Mesenchymal stem cell (in vitro differentiated cells and primary cell): ENCODE measurements around the gene CAMSAP2.

ENCODE experiments used
- DNase-seq: peaks from one replicate; pipeline ENCODE4 v3.0.0-alpha.2; 2013
- H2AFZ ChIP-seq: one replicate; pipeline ENCODE4 v1.6.1; 2013; ENCODE audit warnings: low read depth, mild to moderate bottlenecking, control low read depth, inconsistent platforms, low read length, moderate library complexity
- H2AK5ac ChIP-seq: 2 replicates; pipeline ENCODE4 v1.6.1; 2013; ENCODE audit warnings: low read length, moderate library complexity, mild to moderate bottlenecking, inconsistent platforms; ENCODE audit not compliant: severe bottlenecking
- H2BK120ac ChIP-seq: one replicate; pipeline ENCODE4 v1.6.1; 2013; ENCODE audit warnings: low read depth, mild to moderate bottlenecking, inconsistent platforms, low read length, moderate library complexity
- H2BK12ac ChIP-seq, 2 experiments: one replicate each; pipeline ENCODE4 v1.6.1; 2013; ENCODE audit warnings: inconsistent platforms in 2 of 2, low read length in 2 of 2, mild to moderate bottlenecking in 2 of 2, moderate library complexity in 2 of 2, control low read depth in 1 of 2
- H2BK15ac ChIP-seq: one replicate; pipeline ENCODE4 v1.6.1; 2013; ENCODE audit warnings: mild to moderate bottlenecking, low read depth, inconsistent platforms; ENCODE audit not compliant: poor library complexity, severe bottlenecking
- H2BK5ac ChIP-seq: 2 replicates; pipeline ENCODE4 v1.6.1; 2013; ENCODE audit warnings: low read depth, mild to moderate bottlenecking, low read length, control low read depth, inconsistent platforms; ENCODE audit not compliant: poor library complexity, severe bottlenecking
- H3K14ac ChIP-seq, 2 experiments: one replicate each; pipeline ENCODE4 v1.6.1; 2013; ENCODE audit warnings: inconsistent platforms in 2 of 2, low read length in 2 of 2, control low read depth in 1 of 2, mild to moderate bottlenecking in 1 of 2, moderate library complexity in 1 of 2
- H3K18ac ChIP-seq, 2 experiments: one replicate each; pipeline ENCODE4 v1.6.1; 2013; ENCODE audit warnings: inconsistent platforms in 2 of 2, low read length in 2 of 2, control low read depth in 1 of 2, low read depth in 1 of 2, mild to moderate bottlenecking in 1 of 2
- H3K23ac ChIP-seq, 2 experiments: one replicate each; pipeline ENCODE4 v1.6.1; 2013; ENCODE audit warnings: inconsistent platforms in 2 of 2, low read length in 2 of 2, mild to moderate bottlenecking in 2 of 2, moderate library complexity in 2 of 2, control low read depth in 1 of 2
- H3K27ac ChIP-seq: 2 replicates; pipeline ENCODE4 v1.5.1; 2013; ENCODE audit warnings: mild to moderate bottlenecking, moderate library complexity, low read length, control low read depth, inconsistent platforms; ENCODE audit not compliant: poor library complexity, severe bottlenecking
- H3K27me3 ChIP-seq, 2 experiments: 2 replicates each; pipeline versions ENCODE4 v1.6.1 to v1.7.0; 2013; ENCODE audit warnings: low read length in 2 of 2, mild to moderate bottlenecking in 2 of 2, moderate library complexity in 2 of 2, control low read depth in 1 of 2, inconsistent platforms in 1 of 2; ENCODE audit not compliant: control insufficient read depth in 1 of 2, insufficient read depth in 1 of 2
- H3K36me3 ChIP-seq, 2 experiments: 2 replicates each; pipeline versions ENCODE4 v1.6.1 to v1.7.0; 2013; ENCODE audit warnings: low read length in 2 of 2, control low read depth in 1 of 2, inconsistent platforms in 1 of 2, low read depth in 1 of 2, mild to moderate bottlenecking in 1 of 2; ENCODE audit not compliant: insufficient read depth in 2 of 2, control insufficient read depth in 1 of 2
- H3K4ac ChIP-seq, 2 experiments: one replicate each; pipeline ENCODE4 v1.6.1; 2013; ENCODE audit warnings: inconsistent platforms in 2 of 2, low read length in 2 of 2, mild to moderate bottlenecking in 2 of 2, moderate library complexity in 2 of 2, control low read depth in 1 of 2, low read depth in 1 of 2
- H3K4me1 ChIP-seq: 2 replicates; pipeline ENCODE4 v1.6.1; 2013; ENCODE audit warnings: low read depth, low read length, control low read depth; ENCODE audit not compliant: control insufficient read depth, insufficient read depth
- H3K4me2 ChIP-seq: 2 replicates; pipeline ENCODE4 v1.6.1; 2013; ENCODE audit warnings: low read length, mild to moderate bottlenecking, inconsistent platforms; ENCODE audit not compliant: poor library complexity, severe bottlenecking
- H3K4me3 ChIP-seq, 2 experiments: 2 replicates each; pipeline versions ENCODE4 v1.5.1 to v1.7.0; 2013; ENCODE audit warnings: low read length in 2 of 2, mild to moderate bottlenecking in 2 of 2, control low read depth in 1 of 2, low read depth in 1 of 2; ENCODE audit not compliant: insufficient read depth in 1 of 2
- H3K79me1 ChIP-seq: replicated peaks from 2 replicates; pipeline ENCODE4 v1.6.1; 2013; ENCODE audit warnings: mild to moderate bottlenecking, control low read depth, low read length, inconsistent platforms; ENCODE audit not compliant: poor library complexity, severe bottlenecking
- H3K9ac ChIP-seq: 2 replicates; pipeline ENCODE4 v1.7.0; 2013; ENCODE audit warnings: mild to moderate bottlenecking, low read length, moderate library complexity
- H3K9me3 ChIP-seq: 2 replicates; pipeline ENCODE4 v1.7.0; 2013; ENCODE audit warnings: mild to moderate bottlenecking, low read length; ENCODE audit not compliant: control insufficient read depth
- H4K8ac ChIP-seq: one replicate; pipeline ENCODE4 v1.6.1; 2013; ENCODE audit warnings: inconsistent platforms, mild to moderate bottlenecking, low read length, moderate library complexity
- H4K91ac ChIP-seq: one replicate; pipeline ENCODE4 v1.6.1; 2013; ENCODE audit warnings: mild to moderate bottlenecking, low read length, inconsistent platforms
- WGBS: methylation state at CpG from one replicate; pipeline ENCODE4 v1.1.7; 2013; ENCODE audit warnings: mixed read lengths; 5-methylcytosine and 5-hydroxymethylcytosine counted together

The CAMSAP2 gene

DNA sequence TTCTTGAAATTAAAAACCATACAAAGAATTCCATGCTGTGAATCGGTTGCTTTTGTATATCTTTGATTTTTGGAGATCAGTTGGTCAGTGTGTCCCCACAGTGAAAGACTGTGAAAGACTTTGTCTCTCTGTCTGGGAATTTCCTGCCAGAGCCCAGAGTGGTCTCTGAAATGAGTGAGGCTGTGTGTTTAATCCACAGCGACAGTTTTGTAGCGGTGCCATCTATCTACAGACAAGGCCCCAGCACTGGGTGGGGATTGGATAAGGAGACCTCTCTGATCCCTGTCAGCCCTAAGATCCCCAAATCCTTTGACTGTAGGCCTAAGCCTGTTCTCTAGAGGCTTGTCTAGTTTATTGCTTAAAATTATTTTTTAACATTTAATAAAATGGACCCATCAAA is 144.4 kb downstream of the CAMSAP2 start:
- Histone ChIP-seq H2BK120ac (no peak overlapping the region), H3K23ac (no peak overlapping the region), H3K9ac (no peak overlapping the region), H2BK5ac (no peak overlapping the region), H3K4me2 (no peak overlapping the region), H3K18ac (no peak overlapping the region), H2BK12ac (no peak overlapping the region), H2AK5ac (no peak overlapping the region), H4K8ac (no peak overlapping the region), H3K9me3 (no peaks in the 10 kb centered on the region), H4K91ac (no peak overlapping the region), H3K79me1 (no peaks in the 10 kb centered on the region), H3K4me1 (peaks cover 12% of the 10 kb centered on the region), H2AFZ (no peak overlapping the region), H3K14ac (no peak overlapping the region), H3K27ac (no peak overlapping the region), H3K4me3 (no peak overlapping the region), H3K4ac (no peak overlapping the region), H3K36me3 (no peaks in the 10 kb centered on the region), H3K27me3 (peaks cover under 1 to 31% of the 10 kb centered on the region in 2 experiments), H2BK15ac (no peak overlapping the region)
- no peak for DNase-seq
- WGBS, result 92% methylated on average over 3 of the region's 3 CpGs

DNA sequence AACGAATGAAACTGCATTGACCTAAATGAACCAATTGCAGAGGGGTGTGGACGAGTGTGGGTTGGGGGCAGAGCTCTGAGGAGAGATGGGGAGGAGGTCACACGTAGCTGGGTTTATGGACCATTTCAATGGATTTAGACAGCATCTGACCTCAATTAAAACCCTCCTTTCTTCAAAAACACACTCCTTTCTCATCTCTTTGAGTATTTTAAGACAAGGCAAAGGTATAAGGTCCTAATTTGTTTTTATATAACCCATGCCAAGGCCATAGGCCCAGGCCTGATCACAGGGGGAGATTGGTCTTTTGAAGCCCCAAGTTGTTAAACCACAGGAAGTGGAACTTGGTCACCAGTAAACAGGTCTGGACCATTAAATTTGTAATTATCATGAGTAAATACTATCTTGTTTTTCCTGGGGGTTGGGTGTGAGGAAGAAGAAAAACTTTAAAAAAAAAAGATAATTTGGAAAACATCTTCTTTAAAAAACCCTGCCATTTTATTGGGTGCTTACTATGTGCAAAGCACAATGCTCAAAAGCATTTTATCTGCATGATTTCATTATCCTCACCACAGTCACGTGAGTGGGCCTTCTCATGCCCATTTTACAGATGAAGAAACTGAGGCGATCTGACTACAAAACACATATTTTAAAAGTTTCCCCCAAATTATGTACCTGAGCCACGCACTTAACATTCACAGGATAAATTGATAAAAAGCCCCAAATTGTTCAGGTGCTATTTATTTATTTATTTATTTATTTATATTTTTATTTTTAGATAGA is 147.1 kb downstream of the CAMSAP2 start:
- H3K4ac ChIP-seq, result no peak overlapping the region
- H3K9me3 ChIP-seq, result no peaks in the 10 kb centered on the region
- no peak overlapping the region for H3K23ac ChIP-seq
- no peak for DNase-seq
- no peak overlapping the region for H3K14ac ChIP-seq
- no peak overlapping the region for H2BK120ac ChIP-seq
- H3K27me3 ChIP-seq, result peaks cover 0 to 44% of the 10 kb centered on the region in 2 experiments
- H4K91ac ChIP-seq, result no peak overlapping the region
- H3K4me2 ChIP-seq, result no peak overlapping the region
- H3K4me3 ChIP-seq, result no peak overlapping the region
- no peak overlapping the region for H2BK15ac ChIP-seq
- H3K9ac ChIP-seq, result no peak overlapping the region
- peaks cover 2% of the 10 kb centered on the region for H3K79me1 ChIP-seq
- no peak overlapping the region for H2BK12ac ChIP-seq
- no peak overlapping the region for H2AK5ac ChIP-seq
- H3K27ac ChIP-seq, result no peak overlapping the region
- no peak overlapping the region for H3K18ac ChIP-seq
- no peak overlapping the region for H2BK5ac ChIP-seq
- no peaks in the 10 kb centered on the region for H3K36me3 ChIP-seq
- H4K8ac ChIP-seq, result no peak overlapping the region
- WGBS, result 82% methylated on average over 4 of the region's 6 CpGs
- peaks cover 22% of the 10 kb centered on the region for H3K4me1 ChIP-seq
- H2AFZ ChIP-seq, result no peak overlapping the region

DNA sequence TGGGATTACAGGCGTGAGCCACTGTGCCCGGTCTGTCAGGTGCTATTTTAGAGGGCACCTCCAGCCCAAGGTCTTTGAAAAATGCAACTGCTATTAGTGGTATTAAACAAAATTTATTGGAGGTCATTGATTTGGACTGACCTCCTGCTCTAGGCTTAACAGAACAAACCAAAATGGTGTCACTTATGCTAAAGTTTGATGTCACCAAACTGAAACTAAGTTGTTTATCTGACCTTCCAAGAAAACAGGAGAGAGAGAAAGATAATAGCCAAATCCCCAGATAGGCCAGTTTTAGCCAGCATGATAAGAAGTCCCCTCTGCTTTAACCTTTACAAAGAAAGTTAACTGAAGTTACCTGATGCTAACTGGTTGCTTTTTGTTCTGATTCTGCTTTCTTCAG is 147.9 kb downstream of the CAMSAP2 start:
- H2AK5ac ChIP-seq, result no peak overlapping the region
- no peak overlapping the region for H3K18ac ChIP-seq
- no peak overlapping the region for H3K23ac ChIP-seq
- no peaks in the 10 kb centered on the region for H3K36me3 ChIP-seq
- H2BK15ac ChIP-seq, result no peak overlapping the region
- H3K4me3 ChIP-seq, result no peak overlapping the region
- WGBS, result 86% methylated on average over 2 of the region's 2 CpGs
- H3K9ac ChIP-seq, result no peak overlapping the region
- peaks cover 2% of the 10 kb centered on the region for H3K79me1 ChIP-seq
- peaks cover 22% of the 10 kb centered on the region for H3K4me1 ChIP-seq
- no peak overlapping the region for H3K14ac ChIP-seq
- H2BK12ac ChIP-seq, result no peak overlapping the region
- no peaks in the 10 kb centered on the region for H3K9me3 ChIP-seq
- H4K91ac ChIP-seq, result no peak overlapping the region
- no peak overlapping the region for H2BK120ac ChIP-seq
- DNase-seq, result no peak
- no peak overlapping the region for H3K4me2 ChIP-seq
- H3K27me3 ChIP-seq, result peaks cover 0 to 52% of the 10 kb centered on the region in 2 experiments
- no peak overlapping the region for H3K4ac ChIP-seq
- no peak overlapping the region for H4K8ac ChIP-seq
- H3K27ac ChIP-seq, result no peak overlapping the region
- no peak overlapping the region for H2AFZ ChIP-seq
- no peak overlapping the region for H2BK5ac ChIP-seq

DNA sequence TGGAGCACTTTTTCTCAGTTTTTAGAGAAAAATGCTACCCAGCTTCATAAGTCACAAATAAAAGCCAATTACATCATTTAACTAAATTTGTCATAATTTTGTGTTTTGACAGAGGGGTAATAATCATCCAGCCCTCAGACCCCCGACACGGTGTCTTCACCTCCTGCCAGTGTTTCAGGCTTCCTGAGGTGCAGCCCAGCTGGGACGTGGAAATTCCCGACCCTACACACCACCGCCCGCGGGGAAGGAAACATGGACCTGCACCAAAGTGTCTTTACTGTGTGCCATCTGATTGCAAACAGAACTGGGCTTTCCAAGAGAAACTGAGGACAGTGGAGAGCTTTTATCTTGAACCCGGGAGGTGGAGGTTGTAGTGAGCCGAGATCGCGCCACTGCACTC is 148.3 kb downstream of the CAMSAP2 start:
- Histone ChIP-seq H3K9me3 (no peaks in the 10 kb centered on the region), H2BK12ac (no peak overlapping the region), H4K8ac (no peak overlapping the region), H2BK5ac (no peak overlapping the region), H3K14ac (no peak overlapping the region), H3K9ac (no peak overlapping the region), H3K4me2 (no peak overlapping the region), H3K27me3 (peaks cover 0 to 56% of the 10 kb centered on the region in 2 experiments), H3K4ac (no peak overlapping the region), H2BK15ac (no peak overlapping the region), H3K79me1 (peaks cover 2% of the 10 kb centered on the region), H4K91ac (no peak overlapping the region), H3K18ac (no peak overlapping the region), H3K23ac (no peak overlapping the region), H2AK5ac (no peak overlapping the region), H3K4me1 (peaks cover 22% of the 10 kb centered on the region), H2AFZ (no peak overlapping the region), H3K36me3 (no peaks in the 10 kb centered on the region), H3K27ac (no peak overlapping the region), H2BK120ac (no peak overlapping the region), H3K4me3 (no peak overlapping the region)
- DNase-seq, result no peak
- 88% methylated on average over 11 of the region's 11 CpGs for WGBS
